HEK293 (cell line): ENCODE results near the gene MAT2A.

Source experiments
- CTCF ChIA-PET: fragments of 350-600 bp; formaldehyde crosslinking; extraction: SDS; loops from one replicate; lab custom pipeline; 2021; ENCODE audit warnings: antibody characterized with exemption; lab: Yijun Ruan, JAX
- POLR2A ChIA-PET: fragments of 300-600 bp; formaldehyde crosslinking; extraction: SDS; loops from one replicate; lab custom pipeline; 2020; ENCODE audit warnings: antibody characterized with exemption, inconsistent platforms; lab: Yijun Ruan, JAX
- H3K27ac ChIP-seq: fragments of 200-500 bp; sonication (Bioruptor generic); 2 replicates; pipeline ENCODE4 v1.5.1; 2014; ENCODE audit warnings: low read depth, low read length, control low read depth, inconsistent platforms; ENCODE audit errors: extremely low read depth
- H3K36me3 ChIP-seq, 2 experiments: fragments of 200-500 bp in 1 of 2; sonication (Bioruptor generic) in 1 of 2; 1 replicate in 1 of 2; 2 replicates in 1 of 2; pipeline ENCODE4 v1.5.1; 2014 to 2017; ENCODE audit warnings: inconsistent platforms in 2 of 2, low read length in 2 of 2; ENCODE audit not compliant: control insufficient read depth in 2 of 2, insufficient read depth in 1 of 2
- H3K4me1 ChIP-seq: fragments of 200-500 bp; sonication (Bioruptor generic); 2 replicates; pipeline ENCODE4 v1.5.1; 2014; ENCODE audit warnings: mild to moderate bottlenecking, low read length, inconsistent platforms; ENCODE audit not compliant: control insufficient read depth, insufficient read depth
- H3K4me3 ChIP-seq: 2 replicates; pipeline ENCODE4 v1.5.1; 2011; ENCODE audit warnings: low read depth, mild to moderate bottlenecking, control low read depth, low read length, moderate library complexity
- H3K9me3 ChIP-seq: fragments of 200-500 bp; sonication (Bioruptor generic); 2 replicates; pipeline ENCODE4 v1.5.1; 2014; ENCODE audit warnings: low read depth, low read length, inconsistent platforms; ENCODE audit not compliant: control insufficient read depth, insufficient read depth
- EGR2 ChIP-seq: fragments of 450-650 bp; formaldehyde crosslinking; IDR thresholded peaks from 2 replicates; pipeline ENCODE4 v1.5.1; 2016; ENCODE audit warnings: low read depth, missing biosample characterization, missing genetic modification characterization
- GLI4 ChIP-seq: fragments of 450-650 bp; formaldehyde crosslinking; IDR thresholded peaks from 2 replicates; pipeline ENCODE4 v1.5.1; 2016; ENCODE audit warnings: missing biosample characterization, missing genetic modification characterization
- MYNN ChIP-seq: fragments of 450-650 bp; formaldehyde crosslinking; IDR thresholded peaks from 2 replicates; pipeline ENCODE4 v1.5.1; 2016; ENCODE audit warnings: missing biosample characterization, missing genetic modification characterization, borderline replicate concordance
- SCRT2 ChIP-seq: fragments of 450-650 bp; formaldehyde crosslinking; IDR thresholded peaks from 2 replicates; pipeline ENCODE4 v1.5.1; 2016; ENCODE audit warnings: missing biosample characterization, missing genetic modification characterization
- YY1 ChIP-seq: fragments of 450-650 bp; formaldehyde crosslinking; IDR thresholded peaks from 2 replicates; pipeline ENCODE4 v1.5.1; 2018; ENCODE audit warnings: missing biosample characterization, missing genetic modification characterization
- ZBTB1 ChIP-seq: fragments of 450-650 bp; formaldehyde crosslinking; IDR thresholded peaks from 2 replicates; pipeline ENCODE4 v1.5.1; 2016; ENCODE audit warnings: missing biosample characterization, missing genetic modification characterization
- ZBTB7A ChIP-seq: fragments of 450-650 bp; formaldehyde crosslinking; IDR thresholded peaks from 2 replicates; pipeline ENCODE4 v1.5.1; 2016; ENCODE audit warnings: low read depth, missing biosample characterization, missing genetic modification characterization
- ZFHX2 ChIP-seq: fragments of 450-650 bp; formaldehyde crosslinking; conservative IDR thresholded peaks from 2 replicates; pipeline ENCODE4 v1.5.1; 2016; ENCODE audit warnings: missing biosample characterization, missing genetic modification characterization
- ZNF16 ChIP-seq: fragments of 450-650 bp; formaldehyde crosslinking; IDR thresholded peaks from 2 replicates; pipeline ENCODE4 v1.5.1; 2016; ENCODE audit warnings: low read depth, missing biosample characterization, missing genetic modification characterization
- ZNF169 ChIP-seq: fragments of 450-650 bp; formaldehyde crosslinking; IDR thresholded peaks from 2 replicates; pipeline ENCODE4 v1.5.1; 2016; ENCODE audit warnings: missing biosample characterization, missing genetic modification characterization
- ZNF449 ChIP-seq: fragments of 450-650 bp; formaldehyde crosslinking; IDR thresholded peaks from 2 replicates; pipeline ENCODE4 v1.5.1; 2017; ENCODE audit warnings: missing biosample characterization, mild to moderate bottlenecking, missing genetic modification characterization, moderate library complexity
- ZNF610 ChIP-seq: fragments of 450-650 bp; formaldehyde crosslinking; IDR thresholded peaks from 2 replicates; pipeline ENCODE4 v1.5.1; 2016; ENCODE audit warnings: missing biosample characterization, missing genetic modification characterization, borderline replicate concordance
- ZNF670 ChIP-seq: fragments of 450-650 bp; formaldehyde crosslinking; IDR thresholded peaks from 2 replicates; pipeline ENCODE4 v1.5.1; 2016; ENCODE audit warnings: missing biosample characterization, missing genetic modification characterization, low read depth
- ZXDB ChIP-seq: fragments of 450-650 bp; formaldehyde crosslinking; IDR thresholded peaks from 2 replicates; pipeline ENCODE4 v1.5.1; 2016; ENCODE audit warnings: missing biosample characterization, missing genetic modification characterization
- TF ChIP-seq, protein P1 (sequence below): fragments of 450-650 bp; formaldehyde crosslinking; IDR thresholded peaks from 2 replicates; pipeline ENCODE4 v1.5.1; 2017; ENCODE audit warnings: missing biosample characterization, missing genetic modification characterization
- TF ChIP-seq, protein P2 (sequence below): fragments of 450-650 bp; formaldehyde crosslinking; IDR thresholded peaks from 2 replicates; pipeline ENCODE4 v1.5.1; 2016; ENCODE audit warnings: missing biosample characterization, missing genetic modification characterization
- TF ChIP-seq, protein P3 (sequence below): fragments of 450-650 bp; formaldehyde crosslinking; IDR thresholded peaks from 2 replicates; pipeline ENCODE4 v1.5.1; 2016; ENCODE audit warnings: missing biosample characterization, missing genetic modification characterization

The MAT2A gene

DNA sequence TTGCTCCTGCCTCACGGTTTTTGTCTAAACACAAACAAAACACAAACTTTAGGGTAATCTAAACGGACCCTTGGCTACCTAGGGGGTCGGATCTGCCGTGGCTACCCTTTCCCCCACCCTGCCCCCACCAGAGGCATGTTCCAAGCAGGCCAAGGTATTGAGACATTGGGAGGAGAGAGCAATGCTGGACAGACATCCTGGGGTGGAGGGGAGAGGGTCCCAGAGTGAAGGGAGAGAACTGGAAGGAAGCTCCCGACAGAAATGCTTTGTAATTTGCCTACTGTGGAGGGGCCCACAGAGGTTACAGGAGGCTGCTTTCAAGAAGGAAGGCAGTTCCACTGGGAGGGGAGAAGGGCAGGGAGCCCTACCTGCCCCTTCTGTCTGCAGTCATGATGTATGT lies 13.9 kb upstream of the MAT2A start:
- H3K4me3 ChIP-seq = no peak overlapping the region
- H3K9me3 ChIP-seq = no peaks in the 10 kb centered on the region
- H3K36me3 ChIP-seq = no peaks in the 10 kb centered on the region
- TF ChIP-seq, protein P1, sequence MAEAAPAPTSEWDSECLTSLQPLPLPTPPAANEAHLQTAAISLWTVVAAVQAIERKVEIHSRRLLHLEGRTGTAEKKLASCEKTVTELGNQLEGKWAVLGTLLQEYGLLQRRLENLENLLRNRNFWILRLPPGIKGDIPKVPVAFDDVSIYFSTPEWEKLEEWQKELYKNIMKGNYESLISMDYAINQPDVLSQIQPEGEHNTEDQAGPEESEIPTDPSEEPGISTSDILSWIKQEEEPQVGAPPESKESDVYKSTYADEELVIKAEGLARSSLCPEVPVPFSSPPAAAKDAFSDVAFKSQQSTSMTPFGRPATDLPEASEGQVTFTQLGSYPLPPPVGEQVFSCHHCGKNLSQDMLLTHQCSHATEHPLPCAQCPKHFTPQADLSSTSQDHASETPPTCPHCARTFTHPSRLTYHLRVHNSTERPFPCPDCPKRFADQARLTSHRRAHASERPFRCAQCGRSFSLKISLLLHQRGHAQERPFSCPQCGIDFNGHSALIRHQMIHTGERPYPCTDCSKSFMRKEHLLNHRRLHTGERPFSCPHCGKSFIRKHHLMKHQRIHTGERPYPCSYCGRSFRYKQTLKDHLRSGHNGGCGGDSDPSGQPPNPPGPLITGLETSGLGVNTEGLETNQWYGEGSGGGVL = peak; percentile 37
- TF ChIP-seq ZNF449 (tag by site-specific recombination) (no peak), YY1 (tag by site-specific recombination) (no peak), ZBTB7A (tag by site-specific recombination) (no peak), MYNN (tag by site-specific recombination) (no peak), ZBTB1 (no peak), ZNF169 (tag by site-specific recombination) (no peak), SCRT2 (no peak), ZXDB (tag by site-specific recombination) (no peak)
- TF ChIP-seq, protein P2, sequence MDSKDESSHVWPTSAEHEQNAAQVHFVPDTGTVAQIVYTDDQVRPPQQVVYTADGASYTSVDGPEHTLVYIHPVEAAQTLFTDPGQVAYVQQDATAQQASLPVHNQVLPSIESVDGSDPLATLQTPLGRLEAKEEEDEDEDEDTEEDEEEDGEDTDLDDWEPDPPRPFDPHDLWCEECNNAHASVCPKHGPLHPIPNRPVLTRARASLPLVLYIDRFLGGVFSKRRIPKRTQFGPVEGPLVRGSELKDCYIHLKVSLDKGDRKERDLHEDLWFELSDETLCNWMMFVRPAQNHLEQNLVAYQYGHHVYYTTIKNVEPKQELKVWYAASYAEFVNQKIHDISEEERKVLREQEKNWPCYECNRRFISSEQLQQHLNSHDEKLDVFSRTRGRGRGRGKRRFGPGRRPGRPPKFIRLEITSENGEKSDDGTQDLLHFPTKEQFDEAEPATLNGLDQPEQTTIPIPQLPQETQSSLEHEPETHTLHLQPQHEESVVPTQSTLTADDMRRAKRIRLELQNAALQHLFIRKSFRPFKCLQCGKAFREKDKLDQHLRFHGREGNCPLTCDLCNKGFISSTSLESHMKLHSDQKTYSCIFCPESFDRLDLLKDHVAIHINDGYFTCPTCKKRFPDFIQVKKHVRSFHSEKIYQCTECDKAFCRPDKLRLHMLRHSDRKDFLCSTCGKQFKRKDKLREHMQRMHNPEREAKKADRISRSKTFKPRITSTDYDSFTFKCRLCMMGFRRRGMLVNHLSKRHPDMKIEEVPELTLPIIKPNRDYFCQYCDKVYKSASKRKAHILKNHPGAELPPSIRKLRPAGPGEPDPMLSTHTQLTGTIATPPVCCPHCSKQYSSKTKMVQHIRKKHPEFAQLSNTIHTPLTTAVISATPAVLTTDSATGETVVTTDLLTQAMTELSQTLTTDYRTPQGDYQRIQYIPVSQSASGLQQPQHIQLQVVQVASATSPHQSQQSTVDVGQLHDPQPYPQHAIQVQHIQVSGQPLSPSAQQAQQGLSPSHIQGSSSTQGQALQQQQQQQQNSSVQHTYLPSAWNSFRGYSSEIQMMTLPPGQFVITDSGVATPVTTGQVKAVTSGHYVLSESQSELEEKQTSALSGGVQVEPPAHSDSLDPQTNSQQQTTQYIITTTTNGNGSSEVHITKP (tag by site-specific recombination) = peak; percentile 25; the same call in 1 of the 2 replicates
- ChIA-PET POLR2A (interaction anchor here (1.8 to 2.2 kb wide), 2 partner anchors 12 to 14 kb away, joined by 11 to 16 read pairs; partner anchors contain the start of gene MAT2A), CTCF (interaction anchor here (0.6 kb wide), 1 partner anchor 31 kb away, joined by 3 read pairs; no protein-coding TSS in a partner anchor)
- H3K27ac ChIP-seq = peak overlapping the region; percentile 18; the same call in 1 of the 2 replicates
- H3K4me1 ChIP-seq = peaks cover 14% of the 10 kb centered on the region

GRCh38 chr2:85525567-85525966 lies 13.4 kb upstream of the MAT2A start:
- Histone ChIP-seq H3K4me3 (no peak overlapping the region), H3K27ac (no peak overlapping the region), H3K36me3 (no peaks in the 10 kb centered on the region), H3K4me1 (peaks cover 14% of the 10 kb centered on the region), H3K9me3 (no peaks in the 10 kb centered on the region)
- CTCF ChIA-PET = no interaction called here
- TF ChIP-seq EGR2 (tag by site-specific recombination) (peak; percentile 78), ZFHX2 (tag by site-specific recombination) (peak; percentile 67), ZNF670 (no peak)
- POLR2A ChIA-PET = no interaction called here

GRCh38 chr2:85527787-85528186 lies 11.2 kb upstream of the MAT2A start:
- TF ChIP-seq ZNF610 (tag by site-specific recombination) (no peak), ZNF16 (tag by site-specific recombination) (no peak), GLI4 (tag by site-specific recombination) (no peak)
- TF ChIP-seq, protein P3, sequence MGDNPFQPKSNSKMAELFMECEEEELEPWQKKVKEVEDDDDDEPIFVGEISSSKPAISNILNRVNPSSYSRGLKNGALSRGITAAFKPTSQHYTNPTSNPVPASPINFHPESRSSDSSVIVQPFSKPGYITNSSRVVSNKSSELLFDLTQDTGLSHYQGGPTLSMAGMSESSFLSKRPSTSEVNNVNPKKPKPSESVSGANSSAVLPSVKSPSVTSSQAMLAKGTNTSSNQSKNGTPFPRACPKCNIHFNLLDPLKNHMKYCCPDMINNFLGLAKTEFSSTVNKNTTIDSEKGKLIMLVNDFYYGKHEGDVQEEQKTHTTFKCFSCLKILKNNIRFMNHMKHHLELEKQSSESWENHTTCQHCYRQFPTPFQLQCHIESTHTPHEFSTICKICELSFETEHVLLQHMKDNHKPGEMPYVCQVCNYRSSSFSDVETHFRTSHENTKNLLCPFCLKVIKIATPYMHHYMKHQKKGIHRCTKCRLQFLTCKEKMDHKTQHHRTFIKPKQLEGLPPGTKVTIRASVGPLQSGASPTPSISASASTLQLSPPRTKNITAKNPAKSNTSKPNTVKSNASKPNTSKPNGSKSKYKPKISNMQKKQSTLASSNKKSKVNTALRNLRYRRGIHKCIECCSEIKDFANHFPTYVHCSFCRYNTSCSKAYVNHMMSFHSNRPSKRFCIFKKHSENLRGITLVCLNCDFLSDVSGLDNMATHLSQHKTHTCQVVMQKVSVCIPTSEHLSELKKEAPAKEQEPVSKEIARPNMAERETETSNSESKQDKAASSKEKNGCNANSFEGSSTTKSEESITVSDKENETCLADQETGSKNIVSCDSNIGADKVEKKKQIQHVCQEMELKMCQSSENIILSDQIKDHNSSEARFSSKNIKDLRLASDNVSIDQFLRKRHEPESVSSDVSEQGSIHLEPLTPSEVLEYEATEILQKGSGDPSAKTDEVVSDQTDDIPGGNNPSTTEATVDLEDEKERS (tag by site-specific recombination) = no peak
- TF ChIP-seq, all 188 proteins: peak for 0
- ChIA-PET CTCF (no interaction called here), POLR2A (no interaction called here)
- Histone ChIP-seq H3K4me1 (peaks cover 14% of the 10 kb centered on the region), H3K36me3 (no peaks in the 10 kb centered on the region), H3K4me3 (no peak overlapping the region), H3K9me3 (no peaks in the 10 kb centered on the region), H3K27ac (no peak overlapping the region)
